Inflammatory macrophage treated with lipopolysaccharide for 1 hour (primary cell): ENCODE results near the gene SERHL2.
"Not testable (repeated sequence)": the region's sequence is repeated elsewhere in the genome, so short reads cannot be mapped to it uniquely, and the experiment has no call there.

Experiments used
- DNase-seq, 2 donors: peaks; one replicate each; pipeline ENCODE4 v3.0.0-alpha.2; 2020 to 2022

The SERHL2 gene

GRCh38 chr22:42553475-42554361 lies at the start of gene SERHL2:
TSS of gene SERHL2 (plus strand) at chr22:42553956. CDS start at chr22:42554021, 65 bp downstream.
- DNase-seq = peak; percentile 63 to 84

GRCh38 chr22:42508327-42508974 lies 45.3 kb upstream of the SERHL2 start:
- not testable (repeated sequence) for DNase-seq

- not testable (repeated sequence) for DNase-seq
Measured at GRCh38 chr22:42508975-42509364, 44.8 kb upstream of the SERHL2 start.

- DNase-seq = no peak
Measured at GRCh38 chr22:42509548-42509947, 44.2 kb upstream of the SERHL2 start.

GRCh38 chr22:42511401-42511891 lies 42.3 kb upstream of the SERHL2 start:
- no peak for DNase-seq

- not testable (repeated sequence) for DNase-seq
Measured at GRCh38 chr22:42512273-42512990, 41.3 kb upstream of the SERHL2 start.

- not testable (repeated sequence) for DNase-seq
Measured at GRCh38 chr22:42514331-42514730, 39.4 kb upstream of the SERHL2 start.

GRCh38 chr22:42515304-42515703 lies 38.5 kb upstream of the SERHL2 start:
- DNase-seq = not testable (repeated sequence)

GRCh38 chr22:42515896-42516295 lies 37.9 kb upstream of the SERHL2 start:
- no peak for DNase-seq

GRCh38 chr22:42517103-42517502 lies 36.7 kb upstream of the SERHL2 start:
- DNase-seq = not testable (repeated sequence)

- DNase-seq = not testable (repeated sequence)
Measured at GRCh38 chr22:42518638-42519524, 34.9 kb upstream of the SERHL2 start.

GRCh38 chr22:42519525-42520401 lies 34.0 kb upstream of the SERHL2 start, which contains the start of gene RRP7A:
TSS of gene RRP7A (minus strand) at chr22:42519796. CDS start at chr22:42519786, 10 bp downstream.
- peak; percentile 58 to 91 for DNase-seq

- no peak for DNase-seq
Measured at GRCh38 chr22:42521228-42521546, 32.6 kb upstream of the SERHL2 start.

- no peak for DNase-seq
Measured at GRCh38 chr22:42522546-42522945, 31.2 kb upstream of the SERHL2 start.

- no peak for DNase-seq
Measured at GRCh38 chr22:42528591-42529307, 25.0 kb upstream of the SERHL2 start.

- DNase-seq = not testable (repeated sequence)
Measured at GRCh38 chr22:42529435-42529834, 24.3 kb upstream of the SERHL2 start.

GRCh38 chr22:42531401-42532084 lies 22.2 kb upstream of the SERHL2 start:
- DNase-seq = not testable (repeated sequence)

GRCh38 chr22:42533638-42533977 lies 20.1 kb upstream of the SERHL2 start:
- no peak for DNase-seq

- not testable (repeated sequence) for DNase-seq
Measured at GRCh38 chr22:42535082-42535731, 18.5 kb upstream of the SERHL2 start.
